Measurements from ENCODE around the gene HS3ST6. TPM values are rescaled to one million over a fixed set of nuclear protein-coding genes. Genes with fewer than 3 reads are reported as not detected.

The HS3ST6 gene
- total and polyA plus RNA-seq, 2 of the 13 experiments (the other 11 are each of a cell fraction or from before 2014, with no cell fraction given): not detected

- Histone ChIP-seq H3K27ac (ENCODE audit: extremely low read length, insufficient read depth, low read length) (no peak overlapping the region), H4K20me1 (ENCODE audit: insufficient read depth, low read length) (no peaks in the 10 kb centered on the region), H2AFZ (ENCODE audit: low read length) (no peak overlapping the region), H3K4me3 (replicated peaks in 1 of 3; ENCODE audit: insufficient read depth in 1 of 3, low read depth in 2 of 3, low read length in 3 of 3) (no peak overlapping the region), H3K9ac (ENCODE audit: insufficient read depth, low read depth, low read length) (no peak overlapping the region), H3K9me3 (ENCODE audit: low read length) (no peaks in the 10 kb centered on the region), H3K36me3 (replicated peaks in 1 of 2; ENCODE audit: control insufficient read depth in 1 of 2, insufficient read depth in 2 of 2, low read length in 2 of 2) (no peaks in the 10 kb centered on the region), H3K27me3 (ENCODE audit: control insufficient read depth in 1 of 2, insufficient read depth in 2 of 2, low read length in 2 of 2) (peaks cover 20 to 69% of the 10 kb centered on the region in 2 experiments), H3K79me2 (ENCODE audit: insufficient read depth, low read length) (no peaks in the 10 kb centered on the region), H3K4me2 (ENCODE audit: low read depth, low read length) (no peak overlapping the region), H3K4me1 (ENCODE audit: insufficient read depth, low read length) (no peaks in the 10 kb centered on the region)
- no TSS peak for BruUV-seq (replicated peaks)
- TF ChIP-seq ZNF674 (CRISPR knock-in tag; IDR thresholded peaks at IDR 0.05; ENCODE audit: low read depth) (no peak), RAD51 (IDR thresholded peaks at IDR 0.05; ENCODE audit: borderline replicate concordance) (no peak), ZNF224 (CRISPR knock-in tag; IDR thresholded peaks at IDR 0.05) (no peak)
- TF ChIP-seq, protein P1, sequence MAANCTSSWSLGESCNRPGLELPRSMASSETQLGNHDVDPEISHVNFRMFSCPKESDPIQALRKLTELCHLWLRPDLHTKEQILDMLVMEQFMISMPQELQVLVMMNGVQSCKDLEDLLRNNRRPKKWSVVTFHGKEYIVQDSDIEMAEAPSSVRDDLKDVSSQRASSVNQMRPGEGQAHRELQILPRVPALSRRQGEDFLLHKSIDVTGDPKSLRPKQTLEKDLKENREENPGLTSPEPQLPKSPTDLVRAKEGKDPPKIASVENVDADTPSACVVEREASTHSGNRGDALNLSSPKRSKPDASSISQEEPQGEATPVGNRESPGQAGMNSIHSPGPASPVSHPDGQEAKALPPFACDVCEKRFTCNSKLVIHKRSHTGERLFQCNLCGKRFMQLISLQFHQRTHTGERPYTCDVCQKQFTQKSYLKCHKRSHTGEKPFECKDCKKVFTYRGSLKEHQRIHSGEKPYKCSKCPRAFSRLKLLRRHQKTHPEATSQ (CRISPR knock-in tag; IDR thresholded peaks at IDR 0.05; ENCODE audit: borderline replicate concordance): no peak
- in situ Hi-C loops (cut with HindIII; ENCODE audit: extremely low pct_ligation_motif_present, low pct_unique_long_range_greater_than_20kb) (no loop called here), intact Hi-C loops (cut with micrococcal nuclease; ENCODE audit: unreplicated experiment) (no loop called here)
- FAIRE-seq (no peak), DNase-seq (ENCODE audit: low spot score) (no peak), ATAC-seq (no peak; the same call in 2 of the 3 replicates)
- WGBS (ENCODE audit: low lambda C conversion rate): 38% methylated on average over 19 of the region's 31 CpGs
- ChIA-PET POLR2A (no interaction called here), CTCF (ENCODE audit: low intra/inter-chr PET ratio, low total read pairs) (no interaction called here)
Measured at GRCh38 chr16:1906055-1906845, 12.0 kb downstream of the HS3ST6 start.
